HCT116 (cell line): ENCODE measurements around the gene EXOC4. TPM values are rescaled to one million over a fixed set of nuclear protein-coding genes. Genes with fewer than 3 reads are reported as not detected.

Source experiments
- ATAC-seq: fragments of 200-7000 bp; cut with Tn5 transposase; 2 replicates; pipeline ENCODE4 v1.9.1; 2020; ENCODE audit warnings: mild to moderate bottlenecking, moderate library complexity
- BruUV-seq: library from RNA; stranded (reverse); fragments of 400-500 nt; replicated peaks from 2 replicates; lab custom pipeline; 2021; lab: Mats Ljungman, UMichigan
- CTCF ChIA-PET: fragments of 300-600 bp; sonication (Branson Sonifier 250); formaldehyde crosslinking; loops from one replicate; lab custom pipeline; 2021; ENCODE audit warnings: antibody characterized with exemption; lab: Charles Lee
- POLR2A ChIA-PET: fragments of 300-600, 350-600 bp; sonication (Branson Sonifier 250); formaldehyde crosslinking; loops from one replicate; lab custom pipeline; 2021; ENCODE audit warnings: antibody characterized with exemption; lab: Charles Lee
- RAD21 ChIA-PET, 2 experiments: fragments of 300-600 bp; sonication (Branson Sonifier 250); formaldehyde crosslinking; loops; one replicate each; lab custom pipeline; 2023; ENCODE audit warnings: low total read pairs in 2 of 2; ENCODE audit not compliant: uncharacterized antibody in 2 of 2, unreplicated experiment in 2 of 2, low non-redundant PET in 1 of 2; lab: Charles Lee
- DNase-seq: peaks from one replicate; pipeline ENCODE4 v3.0.0-alpha.2; 2010; ENCODE audit warnings: low read depth, low spot score
- H2AFZ ChIP-seq: fragments of 200-600 bp; shearing (Covaris generic), sonication (generic); 2 replicates; pipeline ENCODE4 v1.6.1; 2017; ENCODE audit warnings: low read depth, mixed run types, mixed read lengths, antibody characterized with exemption, low read length; ENCODE audit not compliant: poor library complexity, severe bottlenecking
- H3K27ac ChIP-seq: 2 replicates; pipeline ENCODE4 v1.5.1; 2012; ENCODE audit warnings: low read depth, low read length
- H3K27me3 ChIP-seq: fragments of 200-600 bp; sonication (generic); 2 replicates; pipeline ENCODE4 v1.6.1; 2016; ENCODE audit warnings: mixed run types, low read length, mixed read lengths; ENCODE audit not compliant: insufficient read depth
- H3K36me3 ChIP-seq, 2 experiments: fragments of 200-500 bp in 1 of 2; fragments of 200-600 bp in 1 of 2; sonication (Bioruptor generic) in 1 of 2; sonication (generic) in 1 of 2; 2 replicates each; pipeline versions ENCODE4 v1.5.1 to v1.6.1; 2014 to 2016; ENCODE audit warnings: low read length in 2 of 2, inconsistent platforms in 1 of 2, mixed read lengths in 1 of 2, mixed run types in 1 of 2; ENCODE audit not compliant: insufficient read depth in 2 of 2, control insufficient read depth in 1 of 2
- H3K4me1 ChIP-seq, 2 experiments: fragments of 200-600 bp in 1 of 2; sonication (generic) in 1 of 2; 2 replicates each; pipeline versions ENCODE4 v1.5.1 to v1.6.1; 2012 to 2017; ENCODE audit warnings: low read length in 2 of 2, inconsistent platforms in 1 of 2, mild to moderate bottlenecking in 1 of 2, mixed read lengths in 1 of 2, mixed run types in 1 of 2, moderate library complexity in 1 of 2; ENCODE audit not compliant: insufficient read depth in 2 of 2, control insufficient read depth in 1 of 2
- H3K4me2 ChIP-seq: fragments of 200-600 bp; sonication (generic); 2 replicates; pipeline ENCODE4 v1.6.1; 2017; ENCODE audit warnings: mixed run types, low read length, mixed read lengths
- H3K4me3 ChIP-seq, 2 experiments: fragments of 200-600 bp in 1 of 2; sonication (generic) in 1 of 2; replicated peaks in 1 of 2; 2 replicates each; pipeline ENCODE4 v1.5.1; 2011 to 2016; ENCODE audit warnings: low read length in 2 of 2, control low read depth in 1 of 2, low read depth in 1 of 2, mild to moderate bottlenecking in 1 of 2, mixed read lengths in 1 of 2, mixed run types in 1 of 2
- H3K79me2 ChIP-seq: fragments of 200-600 bp; sonication (generic); 2 replicates; pipeline ENCODE4 v1.6.1; 2017; ENCODE audit warnings: mild to moderate bottlenecking, mixed run types, low read length, moderate library complexity, mixed read lengths; ENCODE audit not compliant: insufficient read depth
- H3K9ac ChIP-seq: fragments of 200-600 bp; sonication (generic); 2 replicates; pipeline ENCODE4 v1.6.1; 2016; ENCODE audit warnings: low read length, mixed read lengths
- H3K9me2 ChIP-seq: fragments of 200-600 bp; sonication (generic), shearing (Covaris generic); 2 replicates; pipeline ENCODE4 v1.6.1; 2017; ENCODE audit warnings: mixed run types, mild to moderate bottlenecking, moderate library complexity; ENCODE audit not compliant: insufficient read depth
- H3K9me3 ChIP-seq, 2 experiments: fragments of 200-500 bp in 1 of 2; fragments of 200-600 bp in 1 of 2; sonication (Bioruptor generic) in 1 of 2; sonication (generic) in 1 of 2; 2 replicates each; pipeline ENCODE4 v1.6.1; 2014 to 2017; ENCODE audit warnings: low read length in 2 of 2, mixed read lengths in 2 of 2, inconsistent platforms in 1 of 2, low read depth in 1 of 2, mild to moderate bottlenecking in 1 of 2, mixed run types in 1 of 2, moderate library complexity in 1 of 2; ENCODE audit not compliant: control insufficient read depth in 1 of 2, insufficient read depth in 1 of 2
- H4K20me1 ChIP-seq: fragments of 200-600 bp; sonication (generic), shearing (Covaris generic); 2 replicates; pipeline ENCODE4 v1.6.1; 2017; ENCODE audit warnings: mixed run types, mild to moderate bottlenecking, moderate library complexity; ENCODE audit not compliant: insufficient read depth
- CBX3 ChIP-seq: IDR thresholded peaks from 2 replicates; pipeline ENCODE4 v1.6.1; 2012; ENCODE audit warnings: low read depth
- CEBPB ChIP-seq: IDR thresholded peaks from 2 replicates; pipeline ENCODE4 v1.6.1; 2012; ENCODE audit warnings: low read depth
- EGR1 ChIP-seq: IDR thresholded peaks from 2 replicates; pipeline ENCODE4 v1.6.1; 2012; ENCODE audit warnings: low read depth
- MAX ChIP-seq: IDR thresholded peaks from 2 replicates; pipeline ENCODE4 v1.6.1; 2012
- POLR2A ChIP-seq: IDR thresholded peaks from 2 replicates; pipeline ENCODE4 v1.7.0; 2011; ENCODE audit warnings: borderline replicate concordance; ENCODE audit not compliant: insufficient read depth, insufficient read length; ENCODE audit errors: extremely low read depth
- REST ChIP-seq: IDR thresholded peaks from 2 replicates; pipeline ENCODE4 v1.6.1; 2012; ENCODE audit warnings: low read depth
- SP1 ChIP-seq: IDR thresholded peaks from 2 replicates; pipeline ENCODE4 v1.6.1; 2012; ENCODE audit warnings: low read depth
- ZBTB33 ChIP-seq: IDR thresholded peaks from 2 replicates; pipeline ENCODE4 v1.6.1; 2011; ENCODE audit warnings: mild to moderate bottlenecking, low read length, moderate library complexity; ENCODE audit not compliant: insufficient replicate concordance; ENCODE audit errors: extremely low read depth
- intact Hi-C: fragments of 100-400 bp; cut with micrococcal nuclease; formaldehyde crosslinking; loops from 2 replicates; pipeline ENCODE4 v1.10.0; 2022
- total RNA-seq: library from RNA; stranded (reverse); gene quantifications from one replicate; pipeline ENCODE4 v1.2.1, GENCODE V29; 2021; ENCODE audit not compliant: unreplicated experiment

The EXOC4 gene
- total RNA-seq, 1 experiment from 2014 or later, result 40.3 TPM

- no peaks in the 10 kb centered on the region for H3K9me3 ChIP-seq
- H3K4me1 ChIP-seq, result peaks cover 0 to 10% of the 10 kb centered on the region in 2 experiments; a peak in 1 of 4 replicates
- ChIA-PET CTCF (no interaction called here), POLR2A (no interaction called here), RAD21 (no interaction called here)
- intact Hi-C loops, result no loop called here
- no peaks in the 10 kb centered on the region for H3K9me2 ChIP-seq
- no TSS peak for BruUV-seq
- ATAC-seq (no peak), DNase-seq (no peak)
- H3K9ac ChIP-seq, result no peak overlapping the region
- no peak for TF ChIP-seq EGR1
- TF ChIP-seq REST, result no peak
- TF ChIP-seq SP1, result no peak
- TF ChIP-seq CBX3, result no peak
- no peak for TF ChIP-seq ZBTB33
- no peak for TF ChIP-seq MAX
- TF ChIP-seq CEBPB, result no peak
- TF ChIP-seq POLR2A, result no peak
- H3K27ac ChIP-seq, result no peak overlapping the region
- H3K36me3 ChIP-seq, result no peaks in the 10 kb centered on the region
- no peaks in the 10 kb centered on the region for H3K79me2 ChIP-seq
- H3K4me2 ChIP-seq, result no peak overlapping the region
- no peaks in the 10 kb centered on the region for H3K27me3 ChIP-seq
- H4K20me1 ChIP-seq, result no peaks in the 10 kb centered on the region
- no peak overlapping the region for H3K4me3 ChIP-seq
- no peak overlapping the region for H2AFZ ChIP-seq
These were observed 238.4 kb downstream of the EXOC4 start for GRCh38 chr7:133491201-133491691.
